ENCODE data around the gene MLYCD. TPM values are rescaled to one million over a fixed set of nuclear protein-coding genes. Genes with fewer than 3 reads are reported as not detected.

MLYCD gene
- total and polyA plus RNA-seq, 7 donors: 1.8 to 16.3 (median 9.3) TPM

DNA sequence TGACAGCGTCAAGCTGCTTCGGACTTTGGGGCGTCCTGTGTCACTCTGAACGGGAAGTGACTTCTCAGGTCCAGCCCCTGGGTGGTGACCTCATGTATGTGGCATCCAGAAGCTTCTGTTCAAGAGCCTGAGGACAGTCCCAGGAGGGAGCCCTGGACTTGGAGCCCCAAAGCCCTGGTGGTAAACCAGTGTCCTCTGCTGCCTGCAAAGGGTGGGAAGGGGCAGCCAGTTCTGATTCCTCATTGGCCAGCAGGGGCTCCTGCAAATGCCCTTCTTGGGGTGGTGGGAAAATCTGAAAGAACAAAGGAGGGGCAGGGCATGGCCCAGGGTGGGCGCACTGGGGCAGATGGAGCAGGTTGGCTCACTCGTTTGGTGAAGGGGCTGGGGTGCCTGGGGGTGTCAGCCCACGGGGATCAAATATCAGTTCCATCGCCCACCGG is 55.7 kb downstream of the MLYCD start:
- Histone ChIP-seq H3K9me3 (no peaks in the 10 kb centered on the region), H3K27ac (peak overlapping the region; percentile 89 to 93 (median 91)), H3K36me3 (peaks cover 0 to 16% (median 6%) of the 10 kb centered on the region in 4 donors), H3K27me3 (no peaks in the 10 kb centered on the region), H3K4me1 (peaks cover 0 to 37% (median 29%) of the 10 kb centered on the region in 4 donors), H3K4me3 (no peak overlapping the region)
- peak in 1 of 4 donors; percentile 58 for TF ChIP-seq POLR2AphosphoS5 (IDR thresholded peaks at IDR 0.05)
- TF ChIP-seq, protein P1, sequence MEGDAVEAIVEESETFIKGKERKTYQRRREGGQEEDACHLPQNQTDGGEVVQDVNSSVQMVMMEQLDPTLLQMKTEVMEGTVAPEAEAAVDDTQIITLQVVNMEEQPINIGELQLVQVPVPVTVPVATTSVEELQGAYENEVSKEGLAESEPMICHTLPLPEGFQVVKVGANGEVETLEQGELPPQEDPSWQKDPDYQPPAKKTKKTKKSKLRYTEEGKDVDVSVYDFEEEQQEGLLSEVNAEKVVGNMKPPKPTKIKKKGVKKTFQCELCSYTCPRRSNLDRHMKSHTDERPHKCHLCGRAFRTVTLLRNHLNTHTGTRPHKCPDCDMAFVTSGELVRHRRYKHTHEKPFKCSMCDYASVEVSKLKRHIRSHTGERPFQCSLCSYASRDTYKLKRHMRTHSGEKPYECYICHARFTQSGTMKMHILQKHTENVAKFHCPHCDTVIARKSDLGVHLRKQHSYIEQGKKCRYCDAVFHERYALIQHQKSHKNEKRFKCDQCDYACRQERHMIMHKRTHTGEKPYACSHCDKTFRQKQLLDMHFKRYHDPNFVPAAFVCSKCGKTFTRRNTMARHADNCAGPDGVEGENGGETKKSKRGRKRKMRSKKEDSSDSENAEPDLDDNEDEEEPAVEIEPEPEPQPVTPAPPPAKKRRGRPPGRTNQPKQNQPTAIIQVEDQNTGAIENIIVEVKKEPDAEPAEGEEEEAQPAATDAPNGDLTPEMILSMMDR (IDR thresholded peaks at IDR 0.05): no peak
- TF ChIP-seq POLR2A (IDR thresholded peaks at IDR 0.05): no peak
- intact Hi-C loops (cut with DNase I): loop anchor here (2.0 to 10.0 kb wide), 4 partner anchors 108 to 530 kb away; partner anchors contain the start of genes HSBP1 and TAF1C
- peak; percentile 82 for DNase-seq
- WGBS, 2 donors: 41 to 59% methylated on average over 9 of the region's 9 CpGs

DNA sequence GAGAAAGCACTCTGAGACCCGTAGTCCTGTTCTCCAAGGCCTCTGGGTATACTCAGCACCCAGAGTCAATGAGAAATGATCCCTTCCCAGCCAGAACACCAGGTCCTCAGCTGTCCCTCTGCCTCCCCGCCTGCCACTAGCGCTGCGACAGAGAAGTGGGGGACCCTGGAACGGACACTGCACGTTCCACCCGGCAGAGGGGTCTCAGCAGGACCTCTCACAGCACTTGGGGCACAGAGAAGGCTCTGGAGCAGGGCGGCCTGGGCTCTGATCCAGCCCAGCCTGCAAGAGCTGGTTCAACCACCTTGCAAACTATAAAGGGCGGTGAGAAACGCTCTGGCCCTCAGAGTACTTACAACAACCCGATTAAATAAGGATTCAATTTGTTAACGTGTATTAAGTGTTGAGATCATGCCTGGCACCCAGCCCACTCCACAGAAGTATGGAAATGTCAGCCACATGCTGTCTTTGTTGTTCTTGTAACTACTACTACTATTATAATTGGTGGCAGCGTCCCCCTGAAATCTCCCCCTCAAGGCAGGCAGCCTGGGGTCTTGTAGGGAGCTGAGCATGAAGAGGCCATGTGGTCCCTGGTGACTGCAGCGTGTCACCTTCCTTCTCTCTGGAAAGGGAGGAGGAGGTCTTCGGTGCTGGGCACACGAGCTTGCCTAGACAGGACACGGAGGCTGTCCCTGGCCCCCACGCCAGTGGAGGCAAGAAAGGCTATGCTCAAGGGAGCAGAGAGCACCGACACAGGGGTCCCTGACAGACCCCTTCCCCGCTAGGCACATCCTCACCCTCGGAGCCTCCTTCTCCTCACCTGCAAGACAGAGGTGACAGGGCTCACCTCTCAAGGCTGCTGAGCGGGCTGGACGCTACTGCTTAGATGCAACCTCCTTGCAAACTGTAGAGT is 56.6 kb downstream of the MLYCD start:
- Histone ChIP-seq H3K4me1 (peaks cover 0 to 37% (median 29%) of the 10 kb centered on the region in 4 donors), H3K4me3 (no peak overlapping the region), H3K36me3 (peaks cover 0 to 25% (median 9%) of the 10 kb centered on the region in 4 donors), H3K27ac (peak overlapping the region in 2 of 4 donors; percentile 92 to 93), H3K27me3 (no peaks in the 10 kb centered on the region), H3K9me3 (no peaks in the 10 kb centered on the region)
- WGBS, 2 donors: 77 to 82% methylated on average over 23 of the region's 23 CpGs
- intact Hi-C loops (cut with DNase I): loop anchor here (2.0 to 10.0 kb wide), 3 partner anchors 107 to 529 kb away; partner anchors contain the start of gene TAF1C
- TF ChIP-seq POLR2AphosphoS5 (IDR thresholded peaks at IDR 0.05): no peak
- TF ChIP-seq, protein P1 (IDR thresholded peaks at IDR 0.05): no peak
- no peak for TF ChIP-seq EP300 (IDR thresholded peaks at IDR 0.05)
- no peak for TF ChIP-seq POLR2A (IDR thresholded peaks at IDR 0.05)
- DNase-seq: no peak

DNA sequence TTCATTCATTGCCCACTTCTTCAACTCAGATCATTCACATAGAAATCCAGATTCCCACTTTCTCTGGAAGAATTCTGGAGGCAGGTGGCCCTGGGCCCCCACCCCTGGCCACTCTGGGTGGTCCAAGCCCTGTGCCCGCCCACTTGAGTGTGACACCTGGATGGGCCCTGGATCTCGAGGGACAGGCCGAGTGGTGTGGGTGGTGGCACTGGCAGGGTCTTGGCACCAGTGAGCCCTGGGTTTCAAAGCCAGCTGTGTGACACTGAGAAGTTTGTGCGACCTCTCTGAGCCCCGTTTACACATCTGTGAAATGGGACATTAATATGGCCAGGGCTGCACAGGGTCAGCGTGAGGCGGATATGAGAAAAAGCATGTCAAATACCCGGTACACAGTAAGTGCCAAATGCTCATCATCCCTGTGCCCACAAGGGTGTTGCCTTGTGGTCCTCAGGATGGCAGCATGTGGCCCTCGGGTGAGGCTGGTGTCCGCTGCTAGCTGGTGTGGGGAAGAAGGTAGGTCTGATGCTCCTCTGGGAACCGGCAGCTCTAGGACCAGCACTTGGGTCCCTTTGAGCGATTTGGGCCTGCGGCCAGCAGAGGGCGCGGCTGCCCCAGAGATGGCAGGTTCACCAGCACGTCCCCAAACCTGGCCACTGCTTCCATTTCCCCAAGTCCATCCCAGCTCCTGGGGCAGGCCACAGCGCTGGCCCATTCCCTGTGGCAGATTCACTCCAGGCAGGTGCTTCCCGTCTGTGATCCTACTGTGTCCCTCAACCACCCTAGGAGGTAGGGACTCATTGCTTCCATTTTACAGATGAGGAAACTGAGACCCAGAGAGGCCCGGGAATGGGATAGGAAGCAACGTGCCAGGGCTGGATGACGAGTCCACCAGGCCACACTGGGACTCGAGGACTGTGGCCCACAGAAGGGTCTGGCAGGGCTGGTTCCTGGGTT is 57.7 kb downstream of the MLYCD start:
- intact Hi-C loops (cut with DNase I): loop anchor here (5.0 to 10.0 kb wide), 2 partner anchors 231 to 528 kb away; partner anchors contain the start of gene TAF1C
- peak; percentile 90 for DNase-seq
- H3K36me3 ChIP-seq: peaks cover 0 to 37% (median 9%) of the 10 kb centered on the region in 4 donors
- H3K27me3 ChIP-seq: no peaks in the 10 kb centered on the region
- peaks cover 0 to 37% (median 29%) of the 10 kb centered on the region in 4 donors for H3K4me1 ChIP-seq
- TF ChIP-seq POLR2A (IDR thresholded peaks at IDR 0.05): no peak
- TF ChIP-seq, protein P1 (IDR thresholded peaks at IDR 0.05): peak; percentile 30 to 65 (median 42)
- peak overlapping the region in 1 of 4 donors; percentile 2 for H3K27ac ChIP-seq
- H3K9me3 ChIP-seq: no peaks in the 10 kb centered on the region
- no peak overlapping the region for H3K4me3 ChIP-seq
- 38 to 47% methylated on average over 22 of the region's 22 CpGs for WGBS, 2 donors

DNA sequence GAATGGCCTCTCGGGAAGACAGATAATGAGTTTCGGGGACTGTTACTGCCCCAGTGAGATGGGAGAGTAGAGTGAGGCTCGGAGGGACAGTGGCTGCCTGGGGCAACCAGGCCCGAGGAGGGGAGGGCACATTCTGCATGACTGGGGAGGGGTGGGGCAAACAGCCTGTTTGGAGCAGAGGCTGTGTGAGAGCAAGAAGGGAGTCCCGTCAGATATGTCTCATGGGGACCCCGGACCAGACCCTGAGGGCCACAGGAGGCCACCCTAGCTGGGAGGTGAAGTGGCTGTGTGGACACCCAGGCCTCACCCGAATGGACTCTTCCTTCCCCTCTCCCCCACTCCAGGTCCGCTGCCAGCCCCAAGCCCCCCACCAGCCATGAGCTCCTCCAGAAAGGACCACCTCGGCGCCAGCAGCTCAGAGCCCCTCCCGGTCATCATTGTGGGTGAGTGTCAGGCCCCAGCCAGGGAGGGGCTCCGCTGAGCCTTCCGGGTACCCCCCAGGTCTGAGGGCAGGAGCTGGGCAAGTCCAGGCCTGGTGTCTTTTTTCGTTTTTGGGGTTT is 58.5 kb downstream of the MLYCD start:
- Histone ChIP-seq H3K9me3 (no peaks in the 10 kb centered on the region), H3K27ac (peak overlapping the region in 1 of 4 donors; percentile 2), H3K4me1 (peaks cover 0 to 34% (median 27%) of the 10 kb centered on the region in 4 donors), H3K36me3 (peaks cover 0 to 44% (median 9%) of the 10 kb centered on the region in 4 donors), H3K4me3 (no peak overlapping the region), H3K27me3 (no peaks in the 10 kb centered on the region)
- intact Hi-C loops (cut with DNase I): loop anchor here (5.0 to 10.0 kb wide), 2 partner anchors 230 to 527 kb away; partner anchors contain the start of gene TAF1C
- DNase-seq: no peak
- WGBS, 2 donors: 85 to 91% methylated on average over 14 of the region's 14 CpGs
- TF ChIP-seq POLR2AphosphoS5 (IDR thresholded peaks at IDR 0.05) (no peak), POLR2A (IDR thresholded peaks at IDR 0.05) (no peak), EP300 (IDR thresholded peaks at IDR 0.05) (no peak)
- TF ChIP-seq, protein P1 (IDR thresholded peaks at IDR 0.05): no peak
